HepG2 (cell line): ENCODE measurements around the gene SNCAIP. TPM values are rescaled to one million over a fixed set of nuclear protein-coding genes. Genes with fewer than 3 reads are reported as not detected.

Source experiments
- ATAC-seq: fragments of 200-7000 bp; cut with Tn5 transposase; 3 replicates; pipeline ENCODE4 v1.9.1; 2020; ENCODE audit warnings: mild to moderate bottlenecking, moderate library complexity
- BruUV-seq: library from RNA; stranded (reverse); fragments of 400-500 nt; replicated peaks from 2 replicates; lab custom pipeline; 2021; lab: Mats Ljungman, UMichigan
- CTCF ChIA-PET: fragments of 300-600 bp; formaldehyde crosslinking; extraction: SDS; loops from one replicate; lab custom pipeline; 2021; ENCODE audit warnings: low total read pairs, inconsistent platforms, low intra/inter-chr PET ratio; lab: Yijun Ruan, JAX
- POLR2A ChIA-PET: fragments of 350-600 bp; sonication (Branson Sonifier 250); formaldehyde crosslinking; loops from one replicate; lab custom pipeline; 2020; ENCODE audit warnings: antibody characterized with exemption, inconsistent platforms; lab: Yijun Ruan, JAX
- DNase-seq: peaks from one replicate; pipeline ENCODE4 v3.0.0-alpha.2; 2015; ENCODE audit warnings: low spot score
- FAIRE-seq: peaks from 3 replicates; lab custom pipeline; 2011; peaks lifted over from hg19 to GRCh38; lab: Jason Lieb, UNC
- H2AFZ ChIP-seq: one replicate; pipeline ENCODE4 v1.6.1; 2011; ENCODE audit warnings: low read length, inconsistent platforms
- H3K27ac ChIP-seq: fragments of 300-600 bp; 3 replicates; pipeline ENCODE4 v1.8.0; 2011; ENCODE audit warnings: mixed run types, mild to moderate bottlenecking, mixed read lengths, low read length, inconsistent platforms; ENCODE audit not compliant: insufficient read depth; ENCODE audit errors: extremely low read length
- H3K27me3 ChIP-seq, 2 experiments: fragments of 200-600 bp in 1 of 2; 2 replicates in 1 of 2; 3 replicates in 1 of 2; pipeline versions ENCODE4 v1.6.0 to v1.8.0; 2011; ENCODE audit warnings: low read length in 2 of 2, mild to moderate bottlenecking in 2 of 2, moderate library complexity in 2 of 2, inconsistent platforms in 1 of 2; ENCODE audit not compliant: insufficient read depth in 2 of 2, control insufficient read depth in 1 of 2
- H3K36me3 ChIP-seq, 2 experiments: fragments of 200-600 bp in 1 of 2; replicated peaks in 1 of 2; 2 replicates in 1 of 2; 3 replicates in 1 of 2; pipeline versions ENCODE4 v1.5.1 to v1.8.0; 2011; ENCODE audit warnings: low read length in 2 of 2, inconsistent platforms in 1 of 2; ENCODE audit not compliant: insufficient read depth in 2 of 2, control insufficient read depth in 1 of 2
- H3K4me1 ChIP-seq: 2 replicates; pipeline ENCODE4 v1.5.1; 2012; ENCODE audit warnings: low read length, inconsistent platforms; ENCODE audit not compliant: insufficient read depth
- H3K4me2 ChIP-seq: 2 replicates; pipeline ENCODE4 v1.6.0; 2011; ENCODE audit warnings: low read depth, low read length, inconsistent platforms
- H3K4me3 ChIP-seq, 3 experiments: fragments of 200-600 bp in 1 of 3; sonication (generic), shearing (Covaris generic) in 1 of 3; replicated peaks in 1 of 3; 2 replicates each; pipeline ENCODE4 v1.5.1; 2011 to 2016; ENCODE audit warnings: low read length in 3 of 3, inconsistent platforms in 2 of 3, low read depth in 2 of 3, mild to moderate bottlenecking in 2 of 3, control low read depth in 1 of 3, mixed read lengths in 1 of 3; ENCODE audit not compliant: insufficient read depth in 1 of 3
- H3K79me2 ChIP-seq: one replicate; pipeline ENCODE4 v1.6.1; 2011; ENCODE audit warnings: low read length, inconsistent platforms; ENCODE audit not compliant: insufficient read depth
- H3K9ac ChIP-seq: 2 replicates; pipeline ENCODE4 v1.6.0; 2011; ENCODE audit warnings: mild to moderate bottlenecking, low read depth, low read length, inconsistent platforms; ENCODE audit not compliant: insufficient read depth
- H3K9me3 ChIP-seq: 2 replicates; pipeline ENCODE4 v1.5.1; 2012; ENCODE audit warnings: mild to moderate bottlenecking, low read length
- H4K20me1 ChIP-seq: 2 replicates; pipeline ENCODE4 v1.6.0; 2011; ENCODE audit warnings: inconsistent platforms, mild to moderate bottlenecking, low read length, moderate library complexity; ENCODE audit not compliant: insufficient read depth
- HHEX ChIP-seq: IDR thresholded peaks from 2 replicates; pipeline ENCODE4 v1.6.1; 2016; ENCODE audit warnings: control low read depth
- MXD4 ChIP-seq: IDR thresholded peaks from 2 replicates; pipeline ENCODE4 v1.6.1; 2016; ENCODE audit warnings: mild to moderate bottlenecking, missing biosample characterization, missing genetic modification reagents
- ZBTB1 ChIP-seq: sonication (generic); formaldehyde crosslinking; IDR thresholded peaks from 2 replicates; pipeline ENCODE4 v1.4.0; 2020; ENCODE audit warnings: missing genetic modification reagents, borderline replicate concordance
- ZFP91 ChIP-seq: sonication (generic); formaldehyde crosslinking; IDR thresholded peaks from 2 replicates; pipeline ENCODE4 v1.9.0; 2022; ENCODE audit warnings: missing genetic modification reagents, mild to moderate bottlenecking, borderline replicate concordance
- ZHX2 ChIP-seq, 2 experiments: sonication (generic) in 1 of 2; formaldehyde crosslinking in 1 of 2; IDR thresholded peaks; 2 replicates each; pipeline versions ENCODE4 v1.6.1 to v1.9.0; 2014 to 2022; ENCODE audit warnings: antibody characterized with exemption in 1 of 2, borderline replicate concordance in 1 of 2, inconsistent platforms in 1 of 2, low read depth in 1 of 2, missing genetic modification reagents in 1 of 2
- ZKSCAN8 ChIP-seq: IDR thresholded peaks from 2 replicates; pipeline ENCODE4 v1.6.1; 2016; ENCODE audit warnings: borderline replicate concordance, missing genetic modification reagents, missing compliant biosample characterization
- ZNF180 ChIP-seq: sonication (generic); formaldehyde crosslinking; IDR thresholded peaks from 2 replicates; pipeline ENCODE4 v1.4.0; 2020; ENCODE audit warnings: low read depth, missing genetic modification reagents, borderline replicate concordance
- ZNF263 ChIP-seq: sonication (generic); formaldehyde crosslinking; IDR thresholded peaks from 2 replicates; pipeline ENCODE4 v1.4.0; 2020; ENCODE audit warnings: missing genetic modification reagents
- ZNF276 ChIP-seq: sonication (generic); formaldehyde crosslinking; IDR thresholded peaks from 2 replicates; pipeline ENCODE4 v1.4.0; 2020; ENCODE audit warnings: mild to moderate bottlenecking, low read depth, missing genetic modification reagents
- WGBS: methylation state at CpG from one replicate; pipeline ENCODE4 v1.1.6; 2017; ENCODE audit warnings: low lambda C conversion rate; 5-methylcytosine and 5-hydroxymethylcytosine counted together
- in situ Hi-C: cut with HindIII; loops from 2 replicates; pipeline ENCODE4 v1.10.0; 2017; ENCODE audit warnings: low pct_unique_long_range_greater_than_20kb; ENCODE audit not compliant: extremely low pct_ligation_motif_present
- intact Hi-C: fragments of 100-400 bp; cut with micrococcal nuclease; formaldehyde crosslinking; loops from one replicate; pipeline ENCODE4 v1.10.0; 2022; ENCODE audit not compliant: unreplicated experiment
- polyA plus RNA-seq, 8 experiments: library from polyadenylated mRNA; depleted of rRNA in 3 of 8; stranded (reverse) in 7 of 8; unstranded in 1 of 8; fragments of >200 nt; fragmentation: Illumina TruSeq in 4 of 8; extraction: Trizol in 4 of 8; gene quantifications; 2 replicates each; pipeline versions ENCODE4 v1.2.1 to v1.2.3, GENCODE V29; 2011 to 2016; ENCODE audit warnings: low read depth in 4 of 8, missing spikeins in 1 of 8, mixed read lengths in 1 of 8; ENCODE audit not compliant: insufficient read depth in 1 of 8
- total RNA-seq, 5 experiments: library from RNA; depleted of rRNA; stranded (reverse); fragments of >200 nt; fragmentation: Illumina TruSeq; extraction: Trizol; gene quantifications; 2 replicates each; pipeline ENCODE4 v1.2.3, GENCODE V29; 2016; ENCODE audit warnings: low read depth in 1 of 5

The SNCAIP gene
- total and polyA plus RNA-seq, 2 of the 13 experiments (the other 11 are each of a cell fraction or from before 2014, with no cell fraction given), result not detected

DNA sequence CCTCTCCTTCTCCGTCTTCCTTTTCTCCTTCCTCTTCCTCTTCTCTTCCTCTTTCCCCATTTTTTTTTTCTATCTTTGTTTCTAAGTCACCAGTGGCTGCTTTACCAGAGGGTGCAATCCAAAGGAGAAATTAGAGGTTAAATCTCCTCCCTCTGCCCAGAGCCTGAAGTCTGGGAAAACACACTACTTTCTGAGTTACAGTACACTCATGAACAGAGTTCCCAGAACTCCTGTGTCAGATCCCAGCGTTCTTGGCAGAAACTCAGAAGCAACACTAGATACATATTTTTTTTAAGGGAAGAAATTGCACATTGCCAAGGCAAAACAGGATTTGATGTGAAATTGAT, 189.0 kb downstream of the SNCAIP start:
- Histone ChIP-seq H3K4me1 (peaks cover 10% of the 10 kb centered on the region; the same call in 1 of the 2 replicates), H3K9ac (no peak overlapping the region), H3K4me2 (no peak overlapping the region), H3K36me3 (no peaks in the 10 kb centered on the region), H3K79me2 (no peaks in the 10 kb centered on the region), H4K20me1 (no peaks in the 10 kb centered on the region), H3K27ac (no peak overlapping the region), H3K27me3 (no peaks in the 10 kb centered on the region), H3K9me3 (no peaks in the 10 kb centered on the region), H2AFZ (no peak overlapping the region), H3K4me3 (no peak overlapping the region)
- no TSS peak for BruUV-seq
- FAIRE-seq (no peak), DNase-seq (no peak), ATAC-seq (no peak)
- CTCF ChIA-PET, result interaction anchor here (0.7 to 0.8 kb wide), 2 partner anchors 871 to 1110 kb away, joined by 3 read pairs; no protein-coding TSS in a partner anchor
- POLR2A ChIA-PET, result no interaction called here
- TF ChIP-seq ZNF263 (CRISPR knock-in tag) (no peak), ZHX2 (IDR thresholded peaks at IDR 0.05; ENCODE audit: low read depth) (no peak), ZHX2 (CRISPR knock-in tag; IDR thresholded peaks at IDR 0.05; ENCODE audit: borderline replicate concordance) (no peak), MXD4 (CRISPR knock-in tag) (no peak), ZBTB1 (CRISPR knock-in tag) (no peak), ZNF180 (no peak), ZFP91 (CRISPR knock-in tag) (no peak), HHEX (CRISPR knock-in tag) (no peak), ZKSCAN8 (CRISPR knock-in tag) (no peak), ZNF276 (no peak)
- whole genome bisulfite sequencing, result 35% methylated on average over 2 of the region's 2 CpGs
- in situ Hi-C loops (loop anchor here (25.0 kb wide), 1 partner anchor 1111 kb away; no protein-coding TSS in a partner anchor), intact Hi-C loops (loop anchor here (5.0 kb wide), 1 partner anchor 871 kb away; no protein-coding TSS in a partner anchor)
